Panc1 (cell line): Measurements from ENCODE around the gene COMMD1. TPM values are rescaled to one million over a fixed set of nuclear protein-coding genes. Genes with fewer than 3 reads are reported as not detected.

ENCODE experiments used
- ATAC-seq: fragments of 200-7000 bp; cut with Tn5 transposase; 2 replicates; pipeline ENCODE4 v1.9.1; 2020; ENCODE audit warnings: mild to moderate bottlenecking, moderate library complexity
- BruUV-seq: library from RNA; stranded (reverse); fragments of 400-500 nt; replicated peaks from 2 replicates; lab custom pipeline; 2021; lab: Mats Ljungman, UMichigan
- CTCF ChIA-PET: fragments of 300-600 bp; sonication (Branson Sonifier 250); formaldehyde crosslinking; loops from one replicate; lab custom pipeline; 2022; ENCODE audit warnings: antibody characterized with exemption; lab: Charles Lee
- POLR2A ChIA-PET: fragments of 300-600 bp; sonication (Branson Sonifier 250); formaldehyde crosslinking; loops from one replicate; lab custom pipeline; 2022; ENCODE audit warnings: antibody characterized with exemption; lab: Charles Lee
- DNase-seq: peaks from one replicate; pipeline ENCODE4 v3.0.0-alpha.2; 2010; ENCODE audit warnings: low read depth, low spot score
- H3K27ac ChIP-seq: 2 replicates; pipeline ENCODE4 v1.5.1; 2011; ENCODE audit warnings: mild to moderate bottlenecking, low read length, inconsistent platforms
- H3K27me3 ChIP-seq: fragments of 200-500 bp; sonication (Bioruptor generic); 2 replicates; pipeline ENCODE4 v1.6.0; 2014; ENCODE audit warnings: low read length, inconsistent platforms; ENCODE audit not compliant: control insufficient read depth, insufficient read depth
- H3K36me3 ChIP-seq: fragments of 200-500 bp; sonication (Bioruptor generic); 2 replicates; pipeline ENCODE4 v1.5.1; 2014; ENCODE audit warnings: inconsistent platforms, mild to moderate bottlenecking, low read length, moderate library complexity; ENCODE audit not compliant: control insufficient read depth, insufficient read depth
- H3K4me1 ChIP-seq: 2 replicates; pipeline ENCODE4 v1.5.1; 2011; ENCODE audit warnings: inconsistent platforms, mild to moderate bottlenecking, low read length, moderate library complexity; ENCODE audit not compliant: control insufficient read depth, insufficient read depth
- H3K4me3 ChIP-seq, 2 experiments: 2 replicates each; pipeline ENCODE4 v1.5.1; 2011 to 2012; ENCODE audit warnings: low read depth in 2 of 2, low read length in 2 of 2, mild to moderate bottlenecking in 2 of 2, inconsistent platforms in 1 of 2, moderate library complexity in 1 of 2
- H3K9me3 ChIP-seq: fragments of 200-500 bp; sonication (Bioruptor generic); 2 replicates; pipeline ENCODE4 v1.5.1; 2014; ENCODE audit warnings: low read depth, mild to moderate bottlenecking, inconsistent platforms, low read length, moderate library complexity; ENCODE audit not compliant: control insufficient read depth, insufficient read depth
- POLR2AphosphoS5 ChIP-seq: IDR thresholded peaks from 2 replicates; pipeline ENCODE4 v1.6.1; 2012; ENCODE audit warnings: mild to moderate bottlenecking, low read depth, low read length, moderate library complexity
- SIN3A ChIP-seq: IDR thresholded peaks from 2 replicates; pipeline ENCODE4 v1.6.1; 2012; ENCODE audit warnings: low read depth, mild to moderate bottlenecking, low read length, moderate library complexity, borderline replicate concordance; ENCODE audit not compliant: insufficient read depth
- TCF7L2 ChIP-seq: IDR thresholded peaks from 2 replicates; pipeline ENCODE4 v1.6.1; 2011; ENCODE audit warnings: mild to moderate bottlenecking, low read depth, low read length, inconsistent platforms
- in situ Hi-C: cut with HindIII; loops from 2 replicates; pipeline ENCODE4 v1.10.0; 2016; ENCODE audit warnings: low sequenced_read_pairs, low pct_unique_long_range_greater_than_20kb
- intact Hi-C: fragments of 100-400 bp; cut with micrococcal nuclease; formaldehyde crosslinking; loops from one replicate; pipeline ENCODE4 v1.10.0; 2022; ENCODE audit not compliant: unreplicated experiment
- total RNA-seq: library from RNA; stranded (reverse); gene quantifications from one replicate; pipeline ENCODE4 v1.2.1, GENCODE V29; 2021; ENCODE audit not compliant: unreplicated experiment
- TF ChIP-seq, protein P1 (sequence below), 2 experiments: IDR thresholded peaks; 2 replicates each; pipeline ENCODE4 v1.6.1; 2011 to 2012; ENCODE audit warnings: low read depth in 2 of 2, control low read depth in 1 of 2, low read length in 1 of 2, mild to moderate bottlenecking in 1 of 2, moderate library complexity in 1 of 2; ENCODE audit not compliant: insufficient read depth in 1 of 2
- TF ChIP-seq, protein P2 (sequence below): fragments of 450-650 bp; IDR thresholded peaks from 2 replicates; pipeline ENCODE4 v1.5.1; 2017; ENCODE audit warnings: mild to moderate bottlenecking

The COMMD1 gene
- total RNA-seq, 1 experiment from 2014 or later: 40.3 TPM

DNA sequence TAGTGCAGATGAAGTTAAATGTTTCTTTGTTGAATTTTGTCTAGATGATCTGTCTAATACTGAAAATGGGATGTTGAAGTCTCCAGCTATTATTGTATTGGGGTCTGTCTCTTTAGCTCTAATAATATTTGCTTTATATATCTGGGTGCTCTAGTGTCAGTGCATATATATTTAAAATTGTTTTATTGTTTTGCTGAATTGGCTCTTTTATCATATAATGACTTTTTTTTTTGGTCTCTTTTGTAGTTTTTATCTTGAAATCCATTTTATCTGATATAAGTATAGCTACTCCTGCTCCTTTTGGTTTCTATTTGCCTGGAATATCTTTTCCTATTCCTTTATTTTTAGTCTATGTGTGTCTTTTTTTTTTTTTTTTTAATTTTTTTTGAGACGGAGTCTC is 79.2 kb downstream of the COMMD1 start:
- ChIA-PET POLR2A (no interaction called here), CTCF (no interaction called here)
- TF ChIP-seq TCF7L2 (no peak), SIN3A (no peak), POLR2AphosphoS5 (no peak)
- TF ChIP-seq, protein P1, sequence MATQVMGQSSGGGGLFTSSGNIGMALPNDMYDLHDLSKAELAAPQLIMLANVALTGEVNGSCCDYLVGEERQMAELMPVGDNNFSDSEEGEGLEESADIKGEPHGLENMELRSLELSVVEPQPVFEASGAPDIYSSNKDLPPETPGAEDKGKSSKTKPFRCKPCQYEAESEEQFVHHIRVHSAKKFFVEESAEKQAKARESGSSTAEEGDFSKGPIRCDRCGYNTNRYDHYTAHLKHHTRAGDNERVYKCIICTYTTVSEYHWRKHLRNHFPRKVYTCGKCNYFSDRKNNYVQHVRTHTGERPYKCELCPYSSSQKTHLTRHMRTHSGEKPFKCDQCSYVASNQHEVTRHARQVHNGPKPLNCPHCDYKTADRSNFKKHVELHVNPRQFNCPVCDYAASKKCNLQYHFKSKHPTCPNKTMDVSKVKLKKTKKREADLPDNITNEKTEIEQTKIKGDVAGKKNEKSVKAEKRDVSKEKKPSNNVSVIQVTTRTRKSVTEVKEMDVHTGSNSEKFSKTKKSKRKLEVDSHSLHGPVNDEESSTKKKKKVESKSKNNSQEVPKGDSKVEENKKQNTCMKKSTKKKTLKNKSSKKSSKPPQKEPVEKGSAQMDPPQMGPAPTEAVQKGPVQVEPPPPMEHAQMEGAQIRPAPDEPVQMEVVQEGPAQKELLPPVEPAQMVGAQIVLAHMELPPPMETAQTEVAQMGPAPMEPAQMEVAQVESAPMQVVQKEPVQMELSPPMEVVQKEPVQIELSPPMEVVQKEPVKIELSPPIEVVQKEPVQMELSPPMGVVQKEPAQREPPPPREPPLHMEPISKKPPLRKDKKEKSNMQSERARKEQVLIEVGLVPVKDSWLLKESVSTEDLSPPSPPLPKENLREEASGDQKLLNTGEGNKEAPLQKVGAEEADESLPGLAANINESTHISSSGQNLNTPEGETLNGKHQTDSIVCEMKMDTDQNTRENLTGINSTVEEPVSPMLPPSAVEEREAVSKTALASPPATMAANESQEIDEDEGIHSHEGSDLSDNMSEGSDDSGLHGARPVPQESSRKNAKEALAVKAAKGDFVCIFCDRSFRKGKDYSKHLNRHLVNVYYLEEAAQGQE (IDR thresholded peaks at IDR 0.05; ENCODE audit: insufficient read depth in 1 of 2, low read depth in 2 of 2, low read length in 1 of 2): no peak
- TF ChIP-seq, protein P2, sequence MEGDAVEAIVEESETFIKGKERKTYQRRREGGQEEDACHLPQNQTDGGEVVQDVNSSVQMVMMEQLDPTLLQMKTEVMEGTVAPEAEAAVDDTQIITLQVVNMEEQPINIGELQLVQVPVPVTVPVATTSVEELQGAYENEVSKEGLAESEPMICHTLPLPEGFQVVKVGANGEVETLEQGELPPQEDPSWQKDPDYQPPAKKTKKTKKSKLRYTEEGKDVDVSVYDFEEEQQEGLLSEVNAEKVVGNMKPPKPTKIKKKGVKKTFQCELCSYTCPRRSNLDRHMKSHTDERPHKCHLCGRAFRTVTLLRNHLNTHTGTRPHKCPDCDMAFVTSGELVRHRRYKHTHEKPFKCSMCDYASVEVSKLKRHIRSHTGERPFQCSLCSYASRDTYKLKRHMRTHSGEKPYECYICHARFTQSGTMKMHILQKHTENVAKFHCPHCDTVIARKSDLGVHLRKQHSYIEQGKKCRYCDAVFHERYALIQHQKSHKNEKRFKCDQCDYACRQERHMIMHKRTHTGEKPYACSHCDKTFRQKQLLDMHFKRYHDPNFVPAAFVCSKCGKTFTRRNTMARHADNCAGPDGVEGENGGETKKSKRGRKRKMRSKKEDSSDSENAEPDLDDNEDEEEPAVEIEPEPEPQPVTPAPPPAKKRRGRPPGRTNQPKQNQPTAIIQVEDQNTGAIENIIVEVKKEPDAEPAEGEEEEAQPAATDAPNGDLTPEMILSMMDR: no peak
- H3K4me1 ChIP-seq: no peaks in the 10 kb centered on the region
- H3K36me3 ChIP-seq: no peaks in the 10 kb centered on the region
- H3K27ac ChIP-seq: no peak overlapping the region
- ATAC-seq (no peak), DNase-seq (no peak)
- no peaks in the 10 kb centered on the region for H3K9me3 ChIP-seq
- in situ Hi-C loops: no loop called here
- BruUV-seq: no TSS peak
- intact Hi-C loops: no loop called here
- H3K27me3 ChIP-seq: no peaks in the 10 kb centered on the region
- no peak overlapping the region for H3K4me3 ChIP-seq

DNA sequence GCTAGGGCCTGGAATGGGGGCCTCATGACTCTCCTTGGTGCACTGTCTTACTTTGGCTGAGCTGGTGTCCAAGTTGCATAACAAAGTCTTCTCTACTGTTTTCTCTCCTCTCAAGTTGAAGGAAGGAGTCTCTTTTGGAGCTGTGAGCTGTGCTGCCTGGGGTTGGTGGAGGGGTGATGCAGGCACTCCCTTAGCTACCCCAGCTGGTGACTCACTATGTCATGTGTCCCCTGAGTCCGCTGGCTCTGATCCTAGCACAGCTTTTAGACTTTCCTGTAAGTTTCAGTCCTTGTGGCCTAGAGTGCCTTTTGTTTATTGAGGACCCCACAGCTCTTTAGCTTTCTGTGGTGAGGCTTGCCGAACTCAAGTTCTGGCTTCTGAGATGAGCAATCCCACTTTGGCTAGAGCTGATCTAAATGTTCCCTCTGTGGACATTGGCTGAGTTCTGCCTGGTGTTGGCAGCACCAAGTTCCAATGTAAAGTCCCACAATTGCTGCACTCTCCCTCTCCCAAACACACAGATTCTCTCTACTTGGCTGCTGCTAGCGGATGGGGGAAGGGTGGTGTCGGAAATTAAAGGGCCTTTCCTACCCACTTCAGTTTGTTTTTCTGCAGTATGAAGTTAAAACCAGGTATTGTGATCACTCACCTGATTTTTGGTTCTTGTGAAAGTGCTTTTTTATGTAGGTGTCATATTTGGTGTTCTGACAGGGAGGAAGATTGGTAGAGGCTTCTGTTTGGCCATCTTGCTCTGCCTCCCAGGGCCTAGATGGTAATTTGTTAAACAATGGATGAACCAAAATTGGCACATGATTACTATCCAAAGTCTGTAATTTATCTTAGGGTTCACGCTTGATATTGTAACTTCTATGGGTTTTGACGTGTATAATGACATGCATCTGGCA is 83.2 kb downstream of the COMMD1 start:
- no peaks in the 10 kb centered on the region for H3K27me3 ChIP-seq
- CTCF ChIA-PET: no interaction called here
- DNase-seq: no peak
- POLR2A ChIA-PET: no interaction called here
- no peaks in the 10 kb centered on the region for H3K4me1 ChIP-seq
- no TSS peak for BruUV-seq
- no peaks in the 10 kb centered on the region for H3K9me3 ChIP-seq
- H3K4me3 ChIP-seq: no peak overlapping the region
- in situ Hi-C loops (no loop called here), intact Hi-C loops (no loop called here)
- no peak for ATAC-seq
- TF ChIP-seq SIN3A: no peak
- TF ChIP-seq POLR2AphosphoS5: no peak
- TF ChIP-seq, protein P1 (IDR thresholded peaks at IDR 0.05; ENCODE audit: insufficient read depth in 1 of 2, low read depth in 2 of 2, low read length in 1 of 2): no peak
- TF ChIP-seq, protein P2: no peak
- TF ChIP-seq TCF7L2: no peak
- H3K27ac ChIP-seq: no peak overlapping the region
- H3K36me3 ChIP-seq: no peaks in the 10 kb centered on the region
